ENCODE measurements around the gene LRRC2.
"Not testable (repeated sequence)": the region's sequence is repeated elsewhere in the genome, so short reads cannot be mapped to it uniquely, and the experiment has no call there.

LRRC2 gene

GRCh38 chr3:46557814-46558183 lies 8.3 kb downstream of the LRRC2 start:
- DNase-seq (ENCODE audit: low spot score) = no peak

GRCh38 chr3:46553154-46553553 lies 12.9 kb downstream of the LRRC2 start:
- no peak for DNase-seq (ENCODE audit: low spot score)

- no peak for DNase-seq (ENCODE audit: low spot score)
These were observed 13.6 kb downstream of the LRRC2 start for GRCh38 chr3:46552538-46552937.

GRCh38 chr3:46551615-46552014 lies 14.5 kb downstream of the LRRC2 start:
- DNase-seq (ENCODE audit: low spot score) = no peak

GRCh38 chr3:46549989-46550388 lies 16.1 kb downstream of the LRRC2 start:
- DNase-seq (ENCODE audit: low spot score) = no peak

- DNase-seq (ENCODE audit: low spot score) = no peak
These were observed 16.6 kb downstream of the LRRC2 start for GRCh38 chr3:46549408-46549904.

- not testable (repeated sequence) for DNase-seq (ENCODE audit: low spot score)
These were observed 17.5 kb downstream of the LRRC2 start for GRCh38 chr3:46548611-46549010.

- DNase-seq (ENCODE audit: low spot score) = no peak
These were observed 19.1 kb downstream of the LRRC2 start for GRCh38 chr3:46546896-46547440.

- no peak for DNase-seq (ENCODE audit: low spot score)
These were observed 20.1 kb downstream of the LRRC2 start for GRCh38 chr3:46545818-46546630.

- DNase-seq (ENCODE audit: low spot score) = no peak
These were observed 21.2 kb downstream of the LRRC2 start for GRCh38 chr3:46544771-46545503.

- DNase-seq (ENCODE audit: low spot score) = no peak
These were observed 23.3 kb downstream of the LRRC2 start for GRCh38 chr3:46542801-46543201.

- DNase-seq (ENCODE audit: low spot score) = no peak
These were observed 23.8 kb downstream of the LRRC2 start for GRCh38 chr3:46542344-46542743.

GRCh38 chr3:46541835-46542234 lies 24.3 kb downstream of the LRRC2 start:
- DNase-seq (ENCODE audit: low spot score) = no peak

- DNase-seq (ENCODE audit: low spot score) = no peak
These were observed 25.6 kb downstream of the LRRC2 start for GRCh38 chr3:46540550-46540949.

GRCh38 chr3:46539443-46540005 lies 26.6 kb downstream of the LRRC2 start:
- DNase-seq (ENCODE audit: low spot score) = no peak

- DNase-seq (ENCODE audit: low spot score) = no peak
These were observed 27.2 kb downstream of the LRRC2 start for GRCh38 chr3:46538803-46539442.

- not testable (repeated sequence) for DNase-seq (ENCODE audit: low spot score)
These were observed 27.7 kb downstream of the LRRC2 start for GRCh38 chr3:46538425-46538802.

- no peak for DNase-seq (ENCODE audit: low spot score)
These were observed 28.3 kb downstream of the LRRC2 start for GRCh38 chr3:46537779-46538178.

GRCh38 chr3:46537316-46537715 lies 28.8 kb downstream of the LRRC2 start:
- DNase-seq (ENCODE audit: low spot score) = no peak

GRCh38 chr3:46536758-46537157 lies 29.3 kb downstream of the LRRC2 start:
- no peak for DNase-seq (ENCODE audit: low spot score)

- DNase-seq (ENCODE audit: low spot score) = no peak
These were observed 30.4 kb downstream of the LRRC2 start for GRCh38 chr3:46535746-46536145.

GRCh38 chr3:46533091-46533490 lies 33.0 kb downstream of the LRRC2 start:
- no peak for DNase-seq (ENCODE audit: low spot score)
